Brain microvascular endothelial cell (primary cell): ENCODE results near the gene TLDC2.
"Not testable (repeated sequence)": the region's sequence is repeated elsewhere in the genome, so short reads cannot be mapped to it uniquely, and the experiment has no call there.

Experiments used
- DNase-seq: peaks from one replicate; pipeline ENCODE4 v3.0.0-alpha.2; 2020
- H3K27ac ChIP-seq: fragments of 250-450 bp; sonication (Bioruptor Pico); 2 replicates; pipeline ENCODE4 v1.5.1; 2020; ENCODE audit warnings: mild to moderate bottlenecking, moderate library complexity
- H3K27me3 ChIP-seq: fragments of 250-450 bp; sonication (Bioruptor Pico); replicated peaks from 2 replicates; pipeline ENCODE4 v1.5.1; 2020; ENCODE audit warnings: mild to moderate bottlenecking
- H3K36me3 ChIP-seq: fragments of 250-450 bp; sonication (Bioruptor Pico); replicated peaks from 2 replicates; pipeline ENCODE4 v1.5.1; 2020; ENCODE audit warnings: mild to moderate bottlenecking
- H3K4me3 ChIP-seq: 2 replicates; pipeline ENCODE4 v1.5.1; 2011; ENCODE audit warnings: low read depth, mild to moderate bottlenecking, control low read depth, low read length, moderate library complexity
- in situ Hi-C: cut with HindIII; loops from 2 replicates; pipeline ENCODE4 v1.10.0; 2017; ENCODE audit warnings: low sequenced_read_pairs, low pct_ligation_motif_present
- TF ChIP-seq, protein P1 (sequence below): IDR thresholded peaks from 2 replicates; pipeline ENCODE4 v1.5.1; 2011; ENCODE audit warnings: low read depth, mild to moderate bottlenecking, moderate library complexity, low read length, control low read depth, inconsistent platforms; ENCODE audit errors: missing control alignments

TLDC2 gene

DNA sequence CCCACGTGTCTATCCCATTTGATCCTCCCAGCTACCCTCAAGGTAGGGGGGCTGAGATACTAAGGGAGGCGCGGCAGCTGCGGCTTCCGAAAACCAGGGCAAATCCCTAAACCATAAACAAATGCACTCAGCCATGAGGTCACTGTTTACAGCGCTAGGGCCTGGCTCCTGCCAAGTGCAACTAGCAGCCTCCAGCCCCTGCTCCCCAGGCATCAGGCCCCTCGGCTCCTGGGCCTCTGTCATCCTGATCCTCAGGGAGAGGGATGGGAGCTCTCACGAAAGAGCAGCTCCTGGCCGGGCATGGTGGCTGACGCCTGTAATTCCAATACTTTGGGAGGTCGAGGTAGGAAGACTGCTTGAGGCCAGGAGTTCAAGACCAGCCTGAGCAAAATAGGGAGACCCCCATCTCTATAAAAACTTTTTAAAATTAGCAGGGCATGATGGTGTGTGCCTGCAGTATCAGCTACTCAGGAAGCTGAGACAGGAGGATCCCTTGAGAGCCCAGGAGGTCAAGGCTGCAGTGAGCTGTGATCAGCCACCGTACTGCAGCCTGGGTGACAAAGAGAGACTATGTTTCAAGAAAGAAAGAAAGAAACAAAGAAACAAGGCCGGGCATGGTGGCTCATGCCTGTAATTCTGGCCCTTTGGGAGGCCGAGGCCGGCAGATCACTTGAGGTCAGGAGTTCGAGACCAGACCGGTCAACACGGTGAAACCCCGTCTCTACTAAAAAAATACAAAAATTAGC, 42.5 kb upstream of the TLDC2 start:
- TF ChIP-seq, protein P1, sequence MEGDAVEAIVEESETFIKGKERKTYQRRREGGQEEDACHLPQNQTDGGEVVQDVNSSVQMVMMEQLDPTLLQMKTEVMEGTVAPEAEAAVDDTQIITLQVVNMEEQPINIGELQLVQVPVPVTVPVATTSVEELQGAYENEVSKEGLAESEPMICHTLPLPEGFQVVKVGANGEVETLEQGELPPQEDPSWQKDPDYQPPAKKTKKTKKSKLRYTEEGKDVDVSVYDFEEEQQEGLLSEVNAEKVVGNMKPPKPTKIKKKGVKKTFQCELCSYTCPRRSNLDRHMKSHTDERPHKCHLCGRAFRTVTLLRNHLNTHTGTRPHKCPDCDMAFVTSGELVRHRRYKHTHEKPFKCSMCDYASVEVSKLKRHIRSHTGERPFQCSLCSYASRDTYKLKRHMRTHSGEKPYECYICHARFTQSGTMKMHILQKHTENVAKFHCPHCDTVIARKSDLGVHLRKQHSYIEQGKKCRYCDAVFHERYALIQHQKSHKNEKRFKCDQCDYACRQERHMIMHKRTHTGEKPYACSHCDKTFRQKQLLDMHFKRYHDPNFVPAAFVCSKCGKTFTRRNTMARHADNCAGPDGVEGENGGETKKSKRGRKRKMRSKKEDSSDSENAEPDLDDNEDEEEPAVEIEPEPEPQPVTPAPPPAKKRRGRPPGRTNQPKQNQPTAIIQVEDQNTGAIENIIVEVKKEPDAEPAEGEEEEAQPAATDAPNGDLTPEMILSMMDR, result no peak
- no peak for DNase-seq
- in situ Hi-C loops, result no loop called here
- H3K27me3 ChIP-seq, result no peaks in the 10 kb centered on the region
- H3K27ac ChIP-seq, result no peak overlapping the region
- H3K4me3 ChIP-seq, result no peak overlapping the region
- peaks cover 4% of the 10 kb centered on the region for H3K36me3 ChIP-seq

DNA sequence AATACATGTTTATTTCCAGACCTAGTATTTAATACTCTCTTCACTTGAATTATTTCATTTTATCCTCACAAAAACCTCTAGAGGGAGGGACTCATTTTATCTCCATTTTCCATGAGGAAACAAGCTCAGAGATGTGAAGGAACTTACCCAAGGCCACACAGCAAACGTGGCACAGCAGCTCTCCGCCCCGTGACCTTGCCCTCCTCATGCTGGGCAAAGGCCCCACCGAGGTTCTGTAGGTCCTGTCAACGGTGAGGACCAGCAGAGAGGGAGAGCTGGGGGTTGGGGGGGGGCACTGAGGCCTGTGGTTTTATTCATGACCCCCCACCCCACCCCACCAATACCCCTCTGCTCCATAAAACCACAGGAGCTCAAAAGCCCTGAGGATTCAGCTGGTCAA, 40.9 kb upstream of the TLDC2 start:
- no peak for DNase-seq
- Histone ChIP-seq H3K36me3 (no peaks in the 10 kb centered on the region), H3K27ac (peak overlapping the region; percentile 40), H3K4me3 (no peak overlapping the region), H3K27me3 (no peaks in the 10 kb centered on the region)
- in situ Hi-C loops, result no loop called here
- TF ChIP-seq, protein P1, result no peak

DNA sequence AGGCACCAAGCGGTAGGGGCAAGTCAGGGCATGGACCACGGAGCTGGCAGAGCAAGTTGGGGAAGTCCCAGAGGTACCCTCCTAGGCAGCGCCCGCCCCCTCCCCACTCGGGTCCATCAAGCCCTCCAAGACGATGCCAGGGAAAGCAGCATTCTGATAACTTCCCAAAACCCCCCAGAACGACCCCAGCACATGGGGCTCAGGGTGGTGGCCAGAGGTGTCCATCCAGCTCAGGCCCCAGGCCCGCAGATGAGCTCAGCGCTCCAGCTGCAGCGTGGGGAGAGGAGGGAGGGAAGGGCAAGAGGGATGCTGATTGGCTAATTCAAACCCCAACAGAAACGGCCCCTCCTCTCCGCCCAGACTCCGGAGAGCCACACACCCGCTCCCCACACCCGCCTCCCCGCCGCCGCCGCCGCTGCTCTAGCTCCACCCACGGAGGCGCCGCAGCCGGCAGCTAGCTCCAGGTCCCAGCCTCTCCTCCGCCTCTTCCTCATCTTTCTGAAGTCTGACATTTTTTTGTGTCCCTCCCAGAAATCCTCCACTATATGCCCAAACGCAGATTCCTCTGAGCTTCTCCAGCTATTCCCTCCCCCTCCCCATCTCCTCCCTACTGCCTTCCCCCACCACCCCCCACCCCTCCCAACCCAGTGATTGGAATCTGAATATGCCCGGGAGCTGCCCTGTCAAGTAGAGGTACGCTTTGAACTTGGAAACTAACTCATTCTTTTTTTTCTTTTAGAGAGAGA, 40.3 kb upstream of the TLDC2 start:
- H3K27ac ChIP-seq, result peak overlapping the region; percentile 40
- H3K27me3 ChIP-seq, result no peaks in the 10 kb centered on the region
- peak overlapping the region; percentile 29 for H3K4me3 ChIP-seq
- no peaks in the 10 kb centered on the region for H3K36me3 ChIP-seq
- in situ Hi-C loops, result no loop called here
- TF ChIP-seq, protein P1, result no peak
- peak; percentile 92 for DNase-seq

DNA sequence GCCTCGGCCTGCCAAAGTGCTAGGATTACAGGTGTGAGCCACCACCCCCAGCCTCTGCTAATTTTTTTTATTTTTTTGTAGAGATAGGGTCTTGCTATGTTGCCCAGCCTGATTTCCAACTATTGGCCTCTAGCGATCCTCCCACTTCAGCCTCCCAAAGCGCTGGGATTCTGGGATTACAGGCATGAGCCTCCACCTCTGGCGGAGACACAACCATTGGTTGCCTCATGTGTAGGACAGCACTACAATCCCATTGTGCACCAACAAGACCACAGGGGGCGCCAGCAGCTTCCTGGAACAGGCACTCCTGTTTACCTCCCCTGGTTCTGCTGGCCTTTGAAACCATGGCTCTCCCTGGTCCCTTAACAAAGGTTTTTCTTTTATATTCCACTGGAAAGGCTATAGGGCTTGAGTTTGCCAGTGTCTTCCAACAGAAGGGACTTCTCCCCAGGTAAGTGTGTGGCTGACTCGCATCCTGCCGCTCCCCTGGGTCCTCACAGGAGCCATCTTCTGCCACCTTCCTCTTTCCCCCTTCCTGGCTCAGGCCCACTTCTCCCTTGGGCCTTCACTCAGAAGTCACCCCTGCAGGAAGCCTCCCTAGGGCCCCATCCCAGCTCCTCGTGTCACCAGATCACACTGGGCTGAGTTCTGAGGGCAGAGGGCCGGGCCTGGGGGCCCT, 39.2 kb upstream of the TLDC2 start:
- no peaks in the 10 kb centered on the region for H3K27me3 ChIP-seq
- in situ Hi-C loops, result no loop called here
- TF ChIP-seq, protein P1, result peak; percentile 74
- no peak overlapping the region for H3K4me3 ChIP-seq
- no peak overlapping the region for H3K27ac ChIP-seq
- H3K36me3 ChIP-seq, result no peaks in the 10 kb centered on the region
- DNase-seq, result peak; percentile 67

DNA sequence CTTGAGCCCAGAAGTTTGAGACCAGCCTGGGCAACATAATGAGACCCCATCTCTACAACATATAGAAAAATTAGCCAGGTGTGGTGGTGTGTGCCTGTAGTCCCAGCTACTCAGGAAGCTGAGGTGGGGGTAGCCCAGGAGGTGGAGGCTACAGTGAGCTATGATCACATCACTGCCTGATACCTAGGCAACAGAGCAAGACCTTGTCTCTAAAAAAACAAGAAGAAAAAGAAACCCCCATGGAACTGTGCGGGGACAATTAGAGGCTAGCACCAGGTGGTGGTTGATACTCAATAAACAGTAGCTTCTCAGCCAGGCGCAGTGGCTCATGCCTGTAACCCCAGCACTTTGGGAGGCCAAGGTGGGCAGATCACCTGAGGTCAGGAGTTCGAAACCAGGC, 37.6 kb upstream of the TLDC2 start:
- DNase-seq, H3K4me3 ChIP-seq, in situ Hi-C loops, H3K27me3 ChIP-seq, H3K36me3 ChIP-seq, H3K27ac ChIP-seq: not testable (repeated sequence)

DNA sequence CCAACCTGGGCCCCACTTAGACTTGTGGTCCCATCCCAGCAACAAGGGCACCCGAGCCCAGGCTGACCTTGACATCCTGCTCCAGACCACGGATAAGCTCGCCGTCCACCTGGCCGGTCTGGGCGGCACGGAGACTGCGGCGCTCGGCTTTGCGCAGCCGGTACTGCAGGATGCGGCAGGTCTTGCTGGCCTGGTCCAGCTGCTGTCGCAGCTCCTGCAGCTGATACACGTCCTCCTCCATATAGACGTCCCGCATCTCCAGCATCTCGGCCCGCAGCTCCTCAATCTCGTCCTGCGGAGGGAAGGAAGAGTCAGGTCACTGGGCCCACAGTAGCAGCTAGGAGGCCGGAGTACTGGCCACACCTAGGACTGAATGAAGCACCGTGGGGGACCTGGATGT, 36.8 kb upstream of the TLDC2 start:
- Histone ChIP-seq H3K27me3 (no peaks in the 10 kb centered on the region), H3K36me3 (no peaks in the 10 kb centered on the region), H3K27ac (no peak overlapping the region), H3K4me3 (no peak overlapping the region)
- no peak for DNase-seq
- TF ChIP-seq, protein P1, result no peak
- in situ Hi-C loops, result no loop called here

DNA sequence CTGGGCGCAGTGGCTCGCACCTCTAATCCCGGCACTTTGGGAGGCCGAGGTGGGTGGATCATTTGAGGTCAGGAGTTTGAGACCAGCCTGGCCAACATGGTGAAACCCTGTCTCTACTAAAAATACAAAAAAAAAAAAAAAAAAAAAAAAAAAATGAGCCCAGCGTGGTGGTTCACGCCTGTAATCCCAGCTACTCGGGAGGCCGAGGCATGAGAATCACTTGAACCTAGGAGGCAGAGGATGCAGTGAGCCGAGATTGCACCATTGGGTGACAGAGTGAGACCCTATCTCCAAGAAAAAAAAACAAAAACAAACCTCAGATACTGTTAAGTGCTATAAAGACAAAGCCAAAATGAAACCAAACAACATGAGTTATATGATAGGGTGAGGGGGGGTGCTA, 34.9 kb upstream of the TLDC2 start:
- DNase-seq, H3K36me3 ChIP-seq, H3K27ac ChIP-seq: not testable (repeated sequence)

More for the DNA sequence above, 34.9 kb upstream of the TLDC2 start:
- in situ Hi-C loops, H3K27me3 ChIP-seq, H3K4me3 ChIP-seq: not testable (repeated sequence)
